ENCODE data around the gene AKAP14. TPM values are rescaled to one million over a fixed set of nuclear protein-coding genes. Genes with fewer than 3 reads are reported as not detected.
"Not testable (repeated sequence)": the region's sequence is repeated elsewhere in the genome, so short reads cannot be mapped to it uniquely, and the experiment has no call there.

Gene AKAP14
- polyA plus RNA-seq, 1 donor (not counting 4 experiments of a cell fraction or from before 2014, with no cell fraction given) = not detected

- TF ChIP-seq EZH2 (IDR thresholded peaks at IDR 0.05; ENCODE audit: low read length) (no peak), CTCF (optimal IDR thresholded peaks at IDR 0.05 in 1 of 3, IDR thresholded peaks at IDR 0.05 in 1 of 3, conservative IDR thresholded peaks at IDR 0.05 in 1 of 3; ENCODE audit: extremely low read depth in 1 of 3, insufficient read depth in 2 of 3, low read length in 3 of 3) (no peak)
Observed at GRCh38 chrX:119919835-119920585, 24.3 kb downstream of the AKAP14 start.

DNA sequence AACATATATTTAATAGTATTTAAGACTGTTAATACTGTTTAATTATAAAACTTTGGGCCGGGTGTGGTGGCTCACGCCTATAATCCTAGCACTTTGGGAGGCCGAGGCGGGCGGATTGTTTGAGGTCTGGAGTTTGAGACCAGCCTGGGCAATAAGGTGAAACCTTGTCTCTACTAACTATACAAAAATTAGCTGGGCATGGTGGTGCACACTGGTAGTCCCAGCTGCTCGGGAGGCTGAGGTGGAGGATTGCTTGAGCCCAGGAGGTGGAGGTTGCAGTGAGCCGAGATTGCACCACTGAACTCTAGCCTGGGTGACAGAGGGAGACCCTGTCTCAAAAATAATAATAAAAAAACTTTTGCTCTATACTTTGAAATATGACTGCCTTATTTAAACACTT is 26.7 kb downstream of the AKAP14 start:
- dilution Hi-C loops (cut with MboI; ENCODE audit: extremely low pct_ligation_motif_present, low sequenced_read_pairs); H3K9ac ChIP-seq (ENCODE audit: control insufficient read depth, extremely low read depth, insufficient read depth, low read length); H3K79me2 ChIP-seq (ENCODE audit: control insufficient read depth, insufficient read depth, low read length): not testable (repeated sequence)

More at GRCh38 chrX:119919835-119920585, 24.3 kb downstream of the AKAP14 start:
- Histone ChIP-seq H3K4me2 (ENCODE audit: control insufficient read depth, extremely low read depth, insufficient read depth, low read depth, low read length) (no peak overlapping the region), H3K4me1 (ENCODE audit: control insufficient read depth, extremely low read depth, insufficient read depth, low read length) (no peaks in the 10 kb centered on the region), H3K9me3 (ENCODE audit: control insufficient read depth, low read depth, low read length) (no peaks in the 10 kb centered on the region), H4K20me1 (ENCODE audit: control insufficient read depth, extremely low read depth, insufficient read depth, low read length) (no peaks in the 10 kb centered on the region), H3K9me1 (ENCODE audit: control insufficient read depth, extremely low read depth, insufficient read depth, low read length) (no peaks in the 10 kb centered on the region), H3K4me3 (ENCODE audit: control insufficient read depth in 2 of 3, extremely low read depth in 1 of 3, insufficient read depth in 2 of 3, low read depth in 1 of 3, low read length in 3 of 3) (no peak overlapping the region), H3K9ac (ENCODE audit: control insufficient read depth, extremely low read depth, insufficient read depth, low read length) (no peak overlapping the region), H2AFZ (ENCODE audit: control insufficient read depth, low read length) (no peak overlapping the region), H3K36me3 (ENCODE audit: control insufficient read depth in 2 of 2, extremely low read depth in 1 of 2, insufficient read depth in 2 of 2, low read length in 2 of 2) (no peaks in the 10 kb centered on the region), H3K79me2 (ENCODE audit: control insufficient read depth, insufficient read depth, low read length) (no peaks in the 10 kb centered on the region), H3K27me3 (ENCODE audit: control insufficient read depth, extremely low read depth, insufficient read depth, low read length) (no peaks in the 10 kb centered on the region), H3K27ac (ENCODE audit: control insufficient read depth, insufficient read depth, low read length) (no peak overlapping the region)
- DNase-seq (ENCODE audit: low read depth, low spot score) = no peak
- dilution Hi-C loops (cut with MboI; ENCODE audit: extremely low pct_ligation_motif_present, low sequenced_read_pairs) = no loop called here
- no peak for FAIRE-seq

More for the DNA sequence above, 26.7 kb downstream of the AKAP14 start:
- not testable (repeated sequence) for H3K4me3 ChIP-seq (ENCODE audit: control insufficient read depth in 2 of 3, extremely low read depth in 1 of 3, insufficient read depth in 2 of 3, low read depth in 1 of 3, low read length in 3 of 3); H3K9me3 ChIP-seq (ENCODE audit: control insufficient read depth, low read depth, low read length); H3K36me3 ChIP-seq (ENCODE audit: control insufficient read depth in 2 of 2, extremely low read depth in 1 of 2, insufficient read depth in 2 of 2, low read length in 2 of 2); H3K27ac ChIP-seq (ENCODE audit: control insufficient read depth, insufficient read depth, low read length); H3K27me3 ChIP-seq (ENCODE audit: control insufficient read depth, extremely low read depth, insufficient read depth, low read length); H3K4me1 ChIP-seq (ENCODE audit: control insufficient read depth, extremely low read depth, insufficient read depth, low read length); DNase-seq (ENCODE audit: low read depth, low spot score); H3K9me1 ChIP-seq (ENCODE audit: control insufficient read depth, extremely low read depth, insufficient read depth, low read length); H2AFZ ChIP-seq (ENCODE audit: control insufficient read depth, low read length); H3K4me2 ChIP-seq (ENCODE audit: control insufficient read depth, extremely low read depth, insufficient read depth, low read depth, low read length); FAIRE-seq; H4K20me1 ChIP-seq (ENCODE audit: control insufficient read depth, extremely low read depth, insufficient read depth, low read length)
